Nephron progenitor cell (in vitro differentiated cells): ENCODE results near the gene GRK5.

Experiments used
- DNase-seq: peaks from one replicate; pipeline ENCODE4 v3.0.0; 2021
- H3K27ac Mint-ChIP-seq: 2 replicates; pipeline ENCODE4 v1.8.0; 2021; ENCODE audit warnings: mild to moderate bottlenecking, moderate library complexity, mixed read lengths
- H3K27me3 Mint-ChIP-seq: 2 replicates; pipeline ENCODE4 v1.8.0; 2021; ENCODE audit warnings: mild to moderate bottlenecking, low read depth, mixed read lengths; ENCODE audit not compliant: poor library complexity
- H3K36me3 Mint-ChIP-seq: 2 replicates; pipeline ENCODE4 v1.8.0; 2021; ENCODE audit warnings: low read depth, mixed read lengths
- H3K4me1 Mint-ChIP-seq: 2 replicates; pipeline ENCODE4 v1.8.0; 2021; ENCODE audit warnings: mixed read lengths
- H3K4me3 Mint-ChIP-seq: 2 replicates; pipeline ENCODE4 v1.8.0; 2021; ENCODE audit warnings: mild to moderate bottlenecking, moderate library complexity, mixed read lengths
- H3K9me3 Mint-ChIP-seq: 2 replicates; pipeline ENCODE4 v1.8.0; 2021; ENCODE audit warnings: mild to moderate bottlenecking, moderate library complexity, mixed read lengths
- CTCF ChIP-seq: fragments of 200-600 bp; sonication (generic); IDR thresholded peaks from 2 replicates; pipeline ENCODE4 v1.5.0; 2021; ENCODE audit warnings: antibody characterized with exemption

Gene GRK5

GRCh38 chr10:119455609-119456434 lies 248.5 kb downstream of the GRK5 start:
- peaks cover 3% of the 10 kb centered on the region for H3K27me3 Mint-ChIP-seq
- no peak for DNase-seq
- TF ChIP-seq CTCF: no peak
- H3K27ac Mint-ChIP-seq: no peak overlapping the region
- no peak overlapping the region for H3K4me3 Mint-ChIP-seq
- H3K36me3 Mint-ChIP-seq: peaks cover 16% of the 10 kb centered on the region
- H3K4me1 Mint-ChIP-seq: peaks cover 17% of the 10 kb centered on the region
- no peaks in the 10 kb centered on the region for H3K9me3 Mint-ChIP-seq

- Mint-ChIP-seq H3K4me3 (no peak overlapping the region), H3K4me1 (peaks cover 17% of the 10 kb centered on the region), H3K36me3 (peaks cover 16% of the 10 kb centered on the region), H3K27ac (no peak overlapping the region), H3K9me3 (no peaks in the 10 kb centered on the region), H3K27me3 (peaks cover 9% of the 10 kb centered on the region)
- TF ChIP-seq CTCF: no peak
- no peak for DNase-seq
Observed at GRCh38 chr10:119456435-119456810, 249.1 kb downstream of the GRK5 start.

- Mint-ChIP-seq H3K4me3 (no peak overlapping the region), H3K9me3 (peaks cover 11% of the 10 kb centered on the region), H3K27me3 (peaks cover 9% of the 10 kb centered on the region), H3K36me3 (peaks cover 25% of the 10 kb centered on the region), H3K4me1 (peaks cover 17% of the 10 kb centered on the region), H3K27ac (no peak overlapping the region)
- TF ChIP-seq CTCF: no peak
- no peak for DNase-seq
Observed at GRCh38 chr10:119457966-119458766, 250.8 kb downstream of the GRK5 start.

- no peak overlapping the region for H3K27ac Mint-ChIP-seq
Observed at GRCh38 chr10:119459681-119460340, 252.4 kb downstream of the GRK5 start.

More at GRCh38 chr10:119459681-119460340, 252.4 kb downstream of the GRK5 start:
- H3K9me3 Mint-ChIP-seq: peaks cover 19% of the 10 kb centered on the region
- TF ChIP-seq CTCF: no peak
- no peak for DNase-seq
- peaks cover 9% of the 10 kb centered on the region for H3K27me3 Mint-ChIP-seq
- H3K4me3 Mint-ChIP-seq: no peak overlapping the region
- peaks cover 21% of the 10 kb centered on the region for H3K36me3 Mint-ChIP-seq
- H3K4me1 Mint-ChIP-seq: peaks cover 11% of the 10 kb centered on the region
